HepG2 (cell line): Measurements from ENCODE around the gene PTPRD. TPM values are rescaled to one million over a fixed set of nuclear protein-coding genes. Genes with fewer than 3 reads are reported as not detected.

ENCODE experiments used
- ATAC-seq: fragments of 200-7000 bp; cut with Tn5 transposase; 3 replicates; pipeline ENCODE4 v1.9.1; 2020; ENCODE audit warnings: mild to moderate bottlenecking, moderate library complexity
- BruUV-seq: library from RNA; stranded (reverse); fragments of 400-500 nt; replicated peaks from 2 replicates; lab custom pipeline; 2021; lab: Mats Ljungman, UMichigan
- CTCF ChIA-PET: fragments of 300-600 bp; formaldehyde crosslinking; extraction: SDS; loops from one replicate; lab custom pipeline; 2021; ENCODE audit warnings: low total read pairs, inconsistent platforms, low intra/inter-chr PET ratio; lab: Yijun Ruan, JAX
- POLR2A ChIA-PET: fragments of 350-600 bp; sonication (Branson Sonifier 250); formaldehyde crosslinking; loops from one replicate; lab custom pipeline; 2020; ENCODE audit warnings: antibody characterized with exemption, inconsistent platforms; lab: Yijun Ruan, JAX
- DNase-seq: peaks from one replicate; pipeline ENCODE4 v3.0.0-alpha.2; 2015; ENCODE audit warnings: low spot score
- FAIRE-seq: peaks from 3 replicates; lab custom pipeline; 2011; peaks lifted over from hg19 to GRCh38; lab: Jason Lieb, UNC
- H2AFZ ChIP-seq: one replicate; pipeline ENCODE4 v1.6.1; 2011; ENCODE audit warnings: low read length, inconsistent platforms
- H3K27ac ChIP-seq: fragments of 300-600 bp; 3 replicates; pipeline ENCODE4 v1.8.0; 2011; ENCODE audit warnings: mixed run types, mild to moderate bottlenecking, mixed read lengths, low read length, inconsistent platforms; ENCODE audit not compliant: insufficient read depth; ENCODE audit errors: extremely low read length
- H3K27me3 ChIP-seq, 2 experiments: fragments of 200-600 bp in 1 of 2; 2 replicates in 1 of 2; 3 replicates in 1 of 2; pipeline versions ENCODE4 v1.6.0 to v1.8.0; 2011; ENCODE audit warnings: low read length in 2 of 2, mild to moderate bottlenecking in 2 of 2, moderate library complexity in 2 of 2, inconsistent platforms in 1 of 2; ENCODE audit not compliant: insufficient read depth in 2 of 2, control insufficient read depth in 1 of 2
- H3K36me3 ChIP-seq, 2 experiments: fragments of 200-600 bp in 1 of 2; replicated peaks in 1 of 2; 2 replicates in 1 of 2; 3 replicates in 1 of 2; pipeline versions ENCODE4 v1.5.1 to v1.8.0; 2011; ENCODE audit warnings: low read length in 2 of 2, inconsistent platforms in 1 of 2; ENCODE audit not compliant: insufficient read depth in 2 of 2, control insufficient read depth in 1 of 2
- H3K4me1 ChIP-seq: 2 replicates; pipeline ENCODE4 v1.5.1; 2012; ENCODE audit warnings: low read length, inconsistent platforms; ENCODE audit not compliant: insufficient read depth
- H3K4me2 ChIP-seq: 2 replicates; pipeline ENCODE4 v1.6.0; 2011; ENCODE audit warnings: low read depth, low read length, inconsistent platforms
- H3K4me3 ChIP-seq, 3 experiments: fragments of 200-600 bp in 1 of 3; sonication (generic), shearing (Covaris generic) in 1 of 3; replicated peaks in 1 of 3; 2 replicates each; pipeline ENCODE4 v1.5.1; 2011 to 2016; ENCODE audit warnings: low read length in 3 of 3, inconsistent platforms in 2 of 3, low read depth in 2 of 3, mild to moderate bottlenecking in 2 of 3, control low read depth in 1 of 3, mixed read lengths in 1 of 3; ENCODE audit not compliant: insufficient read depth in 1 of 3
- H3K79me2 ChIP-seq: one replicate; pipeline ENCODE4 v1.6.1; 2011; ENCODE audit warnings: low read length, inconsistent platforms; ENCODE audit not compliant: insufficient read depth
- H3K9ac ChIP-seq: 2 replicates; pipeline ENCODE4 v1.6.0; 2011; ENCODE audit warnings: mild to moderate bottlenecking, low read depth, low read length, inconsistent platforms; ENCODE audit not compliant: insufficient read depth
- H3K9me3 ChIP-seq: 2 replicates; pipeline ENCODE4 v1.5.1; 2012; ENCODE audit warnings: mild to moderate bottlenecking, low read length
- H4K20me1 ChIP-seq: 2 replicates; pipeline ENCODE4 v1.6.0; 2011; ENCODE audit warnings: inconsistent platforms, mild to moderate bottlenecking, low read length, moderate library complexity; ENCODE audit not compliant: insufficient read depth
- AGO2 ChIP-seq: fragments of 200-400 bp; formaldehyde crosslinking; optimal IDR thresholded peaks from 2 replicates; pipeline ENCODE3; 2017; ENCODE audit warnings: mild to moderate bottlenecking, low read depth, low read length, moderate library complexity
- ARNT2 ChIP-seq: sonication (generic); formaldehyde crosslinking; IDR thresholded peaks from 2 replicates; pipeline ENCODE4 v1.8.0; 2022; ENCODE audit warnings: mild to moderate bottlenecking, low read depth, missing genetic modification reagents, moderate library complexity
- HOXA5 ChIP-seq: sonication (generic); formaldehyde crosslinking; IDR thresholded peaks from 2 replicates; pipeline ENCODE4 v1.4.0; 2020; ENCODE audit warnings: missing genetic modification reagents
- MAFG ChIP-seq: sonication (generic); formaldehyde crosslinking; IDR thresholded peaks from 2 replicates; pipeline ENCODE4 v1.5.1; 2020; ENCODE audit warnings: mild to moderate bottlenecking, missing genetic modification reagents
- ZNF24 ChIP-seq: fragments of 450-650 bp; IDR thresholded peaks from 2 replicates; pipeline ENCODE4 v1.6.1; 2017; ENCODE audit warnings: antibody characterized with exemption, mild to moderate bottlenecking
- ZNF251 ChIP-seq: sonication (generic); formaldehyde crosslinking; IDR thresholded peaks from 2 replicates; pipeline ENCODE4 v1.9.0; 2021; ENCODE audit warnings: mild to moderate bottlenecking, missing genetic modification reagents
- ZNF510 ChIP-seq: sonication (generic); formaldehyde crosslinking; IDR thresholded peaks from 2 replicates; pipeline ENCODE4 v1.4.0; 2020; ENCODE audit warnings: low read depth, mild to moderate bottlenecking, missing genetic modification reagents
- ZNF564 ChIP-seq: sonication (generic); formaldehyde crosslinking; IDR thresholded peaks from 2 replicates; pipeline ENCODE4 v1.8.1; 2023; ENCODE audit warnings: mild to moderate bottlenecking, missing genetic modification reagents
- ZNF644 ChIP-seq: IDR thresholded peaks from 2 replicates; pipeline ENCODE4 v1.6.1; 2016; ENCODE audit warnings: low read depth
- WGBS: methylation state at CpG from one replicate; pipeline ENCODE4 v1.1.6; 2017; ENCODE audit warnings: low lambda C conversion rate; 5-methylcytosine and 5-hydroxymethylcytosine counted together
- in situ Hi-C: cut with HindIII; loops from 2 replicates; pipeline ENCODE4 v1.10.0; 2017; ENCODE audit warnings: low pct_unique_long_range_greater_than_20kb; ENCODE audit not compliant: extremely low pct_ligation_motif_present
- intact Hi-C: fragments of 100-400 bp; cut with micrococcal nuclease; formaldehyde crosslinking; loops from one replicate; pipeline ENCODE4 v1.10.0; 2022; ENCODE audit not compliant: unreplicated experiment
- polyA plus RNA-seq, 8 experiments: library from polyadenylated mRNA; depleted of rRNA in 3 of 8; stranded (reverse) in 7 of 8; unstranded in 1 of 8; fragments of >200 nt; fragmentation: Illumina TruSeq in 4 of 8; extraction: Trizol in 4 of 8; gene quantifications; 2 replicates each; pipeline versions ENCODE4 v1.2.1 to v1.2.3, GENCODE V29; 2011 to 2016; ENCODE audit warnings: low read depth in 4 of 8, missing spikeins in 1 of 8, mixed read lengths in 1 of 8; ENCODE audit not compliant: insufficient read depth in 1 of 8
- total RNA-seq, 5 experiments: library from RNA; depleted of rRNA; stranded (reverse); fragments of >200 nt; fragmentation: Illumina TruSeq; extraction: Trizol; gene quantifications; 2 replicates each; pipeline ENCODE4 v1.2.3, GENCODE V29; 2016; ENCODE audit warnings: low read depth in 1 of 5
- TF ChIP-seq, protein P1 (sequence below): IDR thresholded peaks from 2 replicates; pipeline ENCODE4 v1.6.1; 2016; ENCODE audit warnings: missing compliant biosample characterization, missing genetic modification reagents, borderline replicate concordance
- TF ChIP-seq, protein P2 (sequence below): sonication (generic); formaldehyde crosslinking; IDR thresholded peaks from 2 replicates; pipeline ENCODE4 v1.5.0; 2020; ENCODE audit warnings: mild to moderate bottlenecking, missing genetic modification reagents
- TF ChIP-seq, protein P3 (sequence below), 2 experiments: sonication (generic) in 1 of 2; formaldehyde crosslinking in 1 of 2; IDR thresholded peaks; 2 replicates each; pipeline versions ENCODE4 v1.4.0 to v1.6.1; 2016 to 2020; ENCODE audit warnings: borderline replicate concordance in 1 of 2, low read depth in 1 of 2, mild to moderate bottlenecking in 1 of 2, missing genetic modification reagents in 1 of 2
- TF ChIP-seq, protein P4 (sequence below): sonication (generic); formaldehyde crosslinking; IDR thresholded peaks from 2 replicates; pipeline ENCODE4 v1.9.0; 2022; ENCODE audit warnings: missing genetic modification reagents, mild to moderate bottlenecking, borderline replicate concordance

The PTPRD gene
- total and polyA plus RNA-seq, 2 of the 13 experiments (the other 11 are each of a cell fraction or from before 2014, with no cell fraction given): 0.05 TPM; not detected in 1

DNA sequence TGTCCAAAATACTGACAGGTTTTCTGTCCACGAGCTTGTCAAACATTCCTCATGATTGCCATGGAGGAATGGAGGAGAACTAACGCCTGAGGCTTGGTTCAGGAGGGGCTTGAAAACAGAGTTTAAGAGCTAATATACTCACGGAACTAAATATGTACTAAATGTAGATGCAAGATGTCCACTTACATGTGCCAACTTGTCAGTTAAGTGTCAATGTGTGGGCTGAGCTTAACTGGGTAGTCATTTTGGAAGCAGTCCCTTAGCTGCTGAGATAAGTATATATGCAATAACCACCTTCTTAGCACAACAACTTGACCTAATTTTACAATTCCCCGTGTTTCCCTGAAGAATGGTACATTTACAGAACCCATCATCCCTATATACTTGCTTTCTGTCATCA lies 176.0 kb downstream of the PTPRD start (continued):
- TF ChIP-seq ZNF24: no peak

DNA sequence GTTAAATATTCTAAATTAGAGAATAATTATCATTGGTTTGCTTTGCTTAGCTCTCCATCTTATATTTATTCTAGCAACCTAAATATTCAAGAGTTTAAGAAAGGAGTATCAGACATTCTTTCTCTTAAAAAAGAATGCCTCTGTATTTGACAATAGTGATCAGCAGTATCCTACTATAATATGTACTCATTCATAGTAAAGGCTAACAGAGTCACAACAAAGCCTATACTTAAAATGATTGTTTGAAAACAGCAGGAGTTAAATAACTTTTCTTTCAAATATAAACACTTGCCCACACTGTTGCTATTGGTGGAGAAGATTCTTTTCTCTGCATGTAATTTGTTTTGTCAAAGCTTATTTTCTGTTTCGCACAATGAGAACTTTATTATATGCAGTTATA lies 178.4 kb downstream of the PTPRD start:
- no TSS peak for BruUV-seq
- Histone ChIP-seq H4K20me1 (no peaks in the 10 kb centered on the region; the same call in 1 of the 2 replicates), H3K36me3 (no peaks in the 10 kb centered on the region), H3K4me3 (no peak overlapping the region), H3K27ac (no peak overlapping the region), H3K9me3 (no peaks in the 10 kb centered on the region), H2AFZ (no peak overlapping the region), H3K27me3 (no peaks in the 10 kb centered on the region), H3K4me1 (no peaks in the 10 kb centered on the region), H3K9ac (no peak overlapping the region), H3K79me2 (no peaks in the 10 kb centered on the region), H3K4me2 (no peak overlapping the region)
- WGBS: 49% methylated on average over 1 of the region's 1 CpG
- ChIA-PET CTCF (no interaction called here), POLR2A (no interaction called here)
- intact Hi-C loops (no loop called here), in situ Hi-C loops (no loop called here)
- no peak for ATAC-seq
- no peak for FAIRE-seq
- no peak for DNase-seq
- TF ChIP-seq HOXA5 (CRISPR knock-in tag) (no peak), ZNF564 (CRISPR knock-in tag) (no peak), ZNF644 (no peak), AGO2 (no peak), ZNF510 (no peak), ZNF251 (CRISPR knock-in tag) (no peak), MAFG (CRISPR knock-in tag) (no peak), ARNT2 (no peak)
- TF ChIP-seq, protein P1, sequence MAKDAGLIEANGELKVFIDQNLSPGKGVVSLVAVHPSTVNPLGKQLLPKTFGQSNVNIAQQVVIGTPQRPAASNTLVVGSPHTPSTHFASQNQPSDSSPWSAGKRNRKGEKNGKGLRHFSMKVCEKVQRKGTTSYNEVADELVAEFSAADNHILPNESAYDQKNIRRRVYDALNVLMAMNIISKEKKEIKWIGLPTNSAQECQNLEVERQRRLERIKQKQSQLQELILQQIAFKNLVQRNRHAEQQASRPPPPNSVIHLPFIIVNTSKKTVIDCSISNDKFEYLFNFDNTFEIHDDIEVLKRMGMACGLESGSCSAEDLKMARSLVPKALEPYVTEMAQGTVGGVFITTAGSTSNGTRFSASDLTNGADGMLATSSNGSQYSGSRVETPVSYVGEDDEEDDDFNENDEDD (CRISPR knock-in tag): no peak
- TF ChIP-seq, protein P2, sequence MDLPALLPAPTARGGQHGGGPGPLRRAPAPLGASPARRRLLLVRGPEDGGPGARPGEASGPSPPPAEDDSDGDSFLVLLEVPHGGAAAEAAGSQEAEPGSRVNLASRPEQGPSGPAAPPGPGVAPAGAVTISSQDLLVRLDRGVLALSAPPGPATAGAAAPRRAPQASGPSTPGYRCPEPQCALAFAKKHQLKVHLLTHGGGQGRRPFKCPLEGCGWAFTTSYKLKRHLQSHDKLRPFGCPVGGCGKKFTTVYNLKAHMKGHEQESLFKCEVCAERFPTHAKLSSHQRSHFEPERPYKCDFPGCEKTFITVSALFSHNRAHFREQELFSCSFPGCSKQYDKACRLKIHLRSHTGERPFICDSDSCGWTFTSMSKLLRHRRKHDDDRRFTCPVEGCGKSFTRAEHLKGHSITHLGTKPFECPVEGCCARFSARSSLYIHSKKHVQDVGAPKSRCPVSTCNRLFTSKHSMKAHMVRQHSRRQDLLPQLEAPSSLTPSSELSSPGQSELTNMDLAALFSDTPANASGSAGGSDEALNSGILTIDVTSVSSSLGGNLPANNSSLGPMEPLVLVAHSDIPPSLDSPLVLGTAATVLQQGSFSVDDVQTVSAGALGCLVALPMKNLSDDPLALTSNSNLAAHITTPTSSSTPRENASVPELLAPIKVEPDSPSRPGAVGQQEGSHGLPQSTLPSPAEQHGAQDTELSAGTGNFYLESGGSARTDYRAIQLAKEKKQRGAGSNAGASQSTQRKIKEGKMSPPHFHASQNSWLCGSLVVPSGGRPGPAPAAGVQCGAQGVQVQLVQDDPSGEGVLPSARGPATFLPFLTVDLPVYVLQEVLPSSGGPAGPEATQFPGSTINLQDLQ (CRISPR knock-in tag): no peak
- TF ChIP-seq, protein P3, sequence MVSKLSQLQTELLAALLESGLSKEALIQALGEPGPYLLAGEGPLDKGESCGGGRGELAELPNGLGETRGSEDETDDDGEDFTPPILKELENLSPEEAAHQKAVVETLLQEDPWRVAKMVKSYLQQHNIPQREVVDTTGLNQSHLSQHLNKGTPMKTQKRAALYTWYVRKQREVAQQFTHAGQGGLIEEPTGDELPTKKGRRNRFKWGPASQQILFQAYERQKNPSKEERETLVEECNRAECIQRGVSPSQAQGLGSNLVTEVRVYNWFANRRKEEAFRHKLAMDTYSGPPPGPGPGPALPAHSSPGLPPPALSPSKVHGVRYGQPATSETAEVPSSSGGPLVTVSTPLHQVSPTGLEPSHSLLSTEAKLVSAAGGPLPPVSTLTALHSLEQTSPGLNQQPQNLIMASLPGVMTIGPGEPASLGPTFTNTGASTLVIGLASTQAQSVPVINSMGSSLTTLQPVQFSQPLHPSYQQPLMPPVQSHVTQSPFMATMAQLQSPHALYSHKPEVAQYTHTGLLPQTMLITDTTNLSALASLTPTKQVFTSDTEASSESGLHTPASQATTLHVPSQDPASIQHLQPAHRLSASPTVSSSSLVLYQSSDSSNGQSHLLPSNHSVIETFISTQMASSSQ (IDR thresholded peaks at IDR 0.05; ENCODE audit: low read depth): no peak
- TF ChIP-seq, protein P3 (CRISPR knock-in tag; IDR thresholded peaks at IDR 0.05; ENCODE audit: borderline replicate concordance): no peak
- TF ChIP-seq, protein P4, sequence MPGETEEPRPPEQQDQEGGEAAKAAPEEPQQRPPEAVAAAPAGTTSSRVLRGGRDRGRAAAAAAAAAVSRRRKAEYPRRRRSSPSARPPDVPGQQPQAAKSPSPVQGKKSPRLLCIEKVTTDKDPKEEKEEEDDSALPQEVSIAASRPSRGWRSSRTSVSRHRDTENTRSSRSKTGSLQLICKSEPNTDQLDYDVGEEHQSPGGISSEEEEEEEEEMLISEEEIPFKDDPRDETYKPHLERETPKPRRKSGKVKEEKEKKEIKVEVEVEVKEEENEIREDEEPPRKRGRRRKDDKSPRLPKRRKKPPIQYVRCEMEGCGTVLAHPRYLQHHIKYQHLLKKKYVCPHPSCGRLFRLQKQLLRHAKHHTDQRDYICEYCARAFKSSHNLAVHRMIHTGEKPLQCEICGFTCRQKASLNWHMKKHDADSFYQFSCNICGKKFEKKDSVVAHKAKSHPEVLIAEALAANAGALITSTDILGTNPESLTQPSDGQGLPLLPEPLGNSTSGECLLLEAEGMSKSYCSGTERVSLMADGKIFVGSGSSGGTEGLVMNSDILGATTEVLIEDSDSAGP (CRISPR knock-in tag): no peak
